Kidney epithelial cell (primary cell): Measurements from ENCODE around the gene ITGA2. TPM values are rescaled to one million over a fixed set of nuclear protein-coding genes. Genes with fewer than 3 reads are reported as not detected.

Source experiments
- DNase-seq: peaks from one replicate; pipeline ENCODE4 v3.0.0-alpha.2; 2010; ENCODE audit warnings: low read depth
- H3K27me3 ChIP-seq: 2 replicates; pipeline ENCODE4 v1.6.0; 2011; ENCODE audit warnings: low read length; ENCODE audit not compliant: control insufficient read depth, insufficient read depth
- H3K36me3 ChIP-seq: 2 replicates; pipeline ENCODE4 v1.5.1; 2011; ENCODE audit warnings: low read length; ENCODE audit not compliant: control insufficient read depth, insufficient read depth
- H3K4me3 ChIP-seq: 2 replicates; pipeline ENCODE4 v1.5.1; 2011; ENCODE audit warnings: low read depth, mild to moderate bottlenecking, control low read depth, low read length
- total RNA-seq: library from RNA; depleted of rRNA; stranded (reverse); fragments of >200 nt; gene quantifications from 2 replicates; pipeline ENCODE4 v1.2.3, GENCODE V29; 2015
- TF ChIP-seq, protein P1 (sequence below): IDR thresholded peaks from 2 replicates; pipeline ENCODE4 v1.5.1; 2011; ENCODE audit warnings: mild to moderate bottlenecking, moderate library complexity, low read length, control low read depth, inconsistent platforms; ENCODE audit not compliant: insufficient read depth, poor library complexity, severe bottlenecking

The ITGA2 gene
- total RNA-seq, 1 donor from 2014 or later, result 62.0 TPM

DNA sequence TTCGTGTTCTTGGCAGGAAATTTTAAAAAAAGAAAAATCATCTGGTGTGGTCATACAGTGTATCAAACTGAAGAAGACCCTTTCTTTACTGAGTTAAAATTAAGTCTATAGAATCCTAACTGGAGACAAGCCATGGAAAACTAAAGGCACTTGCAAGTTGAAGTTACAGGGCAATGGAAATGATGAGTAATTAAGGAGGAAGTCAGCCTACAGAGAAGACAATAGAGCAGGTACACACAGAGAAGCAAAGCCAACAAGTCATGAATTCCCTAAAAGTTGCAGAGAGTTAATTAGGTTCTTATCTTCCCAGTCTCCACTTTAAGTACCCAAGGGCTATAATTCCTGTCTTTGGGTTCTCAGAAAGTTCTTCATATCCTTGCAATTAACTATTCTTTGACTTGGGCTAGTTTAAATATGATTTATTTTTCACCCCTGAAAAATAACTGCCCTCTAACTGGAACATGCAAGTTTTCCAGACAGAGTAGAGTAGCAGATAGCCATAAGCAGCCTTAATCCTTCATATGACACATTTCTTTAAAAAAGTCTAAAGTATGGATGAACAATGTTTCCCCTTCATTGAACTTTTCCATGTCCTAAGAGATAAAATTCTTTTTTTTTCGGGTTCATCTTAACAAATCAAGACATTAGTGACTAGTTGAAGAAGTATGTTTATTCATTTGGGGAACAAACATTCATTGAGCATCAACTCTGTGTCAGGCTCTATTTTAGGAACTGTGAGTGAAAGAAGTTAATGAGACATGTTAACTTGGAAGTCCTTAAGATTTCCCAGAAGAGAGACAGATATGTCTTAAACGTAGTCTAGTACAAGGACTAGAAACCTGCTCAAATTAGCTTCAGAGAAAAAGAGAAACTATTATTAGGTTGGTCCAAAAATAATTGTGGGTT lies 5.2 kb upstream of the ITGA2 start:
- Histone ChIP-seq H3K4me3 (no peak overlapping the region), H3K27me3 (no peaks in the 10 kb centered on the region), H3K36me3 (no peaks in the 10 kb centered on the region)
- no peak for DNase-seq
- TF ChIP-seq, protein P1, sequence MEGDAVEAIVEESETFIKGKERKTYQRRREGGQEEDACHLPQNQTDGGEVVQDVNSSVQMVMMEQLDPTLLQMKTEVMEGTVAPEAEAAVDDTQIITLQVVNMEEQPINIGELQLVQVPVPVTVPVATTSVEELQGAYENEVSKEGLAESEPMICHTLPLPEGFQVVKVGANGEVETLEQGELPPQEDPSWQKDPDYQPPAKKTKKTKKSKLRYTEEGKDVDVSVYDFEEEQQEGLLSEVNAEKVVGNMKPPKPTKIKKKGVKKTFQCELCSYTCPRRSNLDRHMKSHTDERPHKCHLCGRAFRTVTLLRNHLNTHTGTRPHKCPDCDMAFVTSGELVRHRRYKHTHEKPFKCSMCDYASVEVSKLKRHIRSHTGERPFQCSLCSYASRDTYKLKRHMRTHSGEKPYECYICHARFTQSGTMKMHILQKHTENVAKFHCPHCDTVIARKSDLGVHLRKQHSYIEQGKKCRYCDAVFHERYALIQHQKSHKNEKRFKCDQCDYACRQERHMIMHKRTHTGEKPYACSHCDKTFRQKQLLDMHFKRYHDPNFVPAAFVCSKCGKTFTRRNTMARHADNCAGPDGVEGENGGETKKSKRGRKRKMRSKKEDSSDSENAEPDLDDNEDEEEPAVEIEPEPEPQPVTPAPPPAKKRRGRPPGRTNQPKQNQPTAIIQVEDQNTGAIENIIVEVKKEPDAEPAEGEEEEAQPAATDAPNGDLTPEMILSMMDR, result no peak

DNA sequence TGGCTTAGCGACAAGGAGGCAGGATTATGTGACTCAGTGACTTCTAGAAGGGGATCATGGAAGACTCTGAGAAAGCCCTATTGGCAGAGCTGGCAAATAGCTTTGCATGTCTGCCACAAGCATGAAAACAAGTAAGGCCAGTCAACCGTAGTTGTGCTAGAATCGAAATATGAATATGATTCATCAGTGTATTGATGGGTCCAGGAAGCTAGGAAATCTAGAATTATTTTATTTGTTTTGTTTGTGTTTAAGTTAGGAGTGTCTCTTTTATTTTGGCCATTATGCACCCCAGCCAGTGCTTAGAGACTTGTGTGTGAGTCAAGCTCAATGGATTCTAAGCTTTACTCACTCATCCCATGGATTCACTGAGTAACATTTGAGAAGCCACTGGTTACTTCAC lies 3.8 kb upstream of the ITGA2 start:
- no peak for DNase-seq
- Histone ChIP-seq H3K4me3 (no peak overlapping the region), H3K36me3 (no peaks in the 10 kb centered on the region), H3K27me3 (no peaks in the 10 kb centered on the region)
- TF ChIP-seq, protein P1, result no peak

DNA sequence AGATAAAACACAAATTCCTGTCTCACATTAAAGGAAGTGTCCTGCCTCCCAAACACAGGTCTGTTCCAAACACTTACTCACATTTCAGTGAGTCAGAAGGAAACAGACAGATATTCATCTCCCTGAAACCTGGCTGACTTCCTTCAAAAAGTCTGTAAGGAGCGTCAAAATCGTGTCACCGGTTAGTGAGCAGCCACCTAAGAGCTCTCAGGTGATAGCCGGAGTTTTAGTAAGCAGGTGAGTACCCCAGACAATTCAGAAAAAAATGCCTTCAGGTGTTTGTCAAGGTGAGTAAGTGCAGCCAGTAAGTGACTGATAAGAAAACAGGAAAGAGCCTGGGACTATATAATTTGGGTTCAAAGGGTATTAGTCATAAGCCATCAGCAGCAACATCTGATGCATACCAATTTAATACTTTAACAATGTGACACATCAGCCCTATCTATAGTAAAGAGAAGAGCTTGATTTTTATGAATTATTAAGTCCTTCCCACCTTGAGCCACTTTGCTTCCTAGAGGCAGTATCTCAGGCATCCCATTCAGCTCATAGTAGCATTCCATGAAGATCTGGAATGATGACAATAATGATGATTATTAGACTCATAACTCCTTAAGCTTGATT lies 1.3 kb upstream of the ITGA2 start:
- no peak overlapping the region for H3K4me3 ChIP-seq
- no peaks in the 10 kb centered on the region for H3K36me3 ChIP-seq
- TF ChIP-seq, protein P1, result no peak
- H3K27me3 ChIP-seq, result no peaks in the 10 kb centered on the region
- DNase-seq, result peak; percentile 71

DNA sequence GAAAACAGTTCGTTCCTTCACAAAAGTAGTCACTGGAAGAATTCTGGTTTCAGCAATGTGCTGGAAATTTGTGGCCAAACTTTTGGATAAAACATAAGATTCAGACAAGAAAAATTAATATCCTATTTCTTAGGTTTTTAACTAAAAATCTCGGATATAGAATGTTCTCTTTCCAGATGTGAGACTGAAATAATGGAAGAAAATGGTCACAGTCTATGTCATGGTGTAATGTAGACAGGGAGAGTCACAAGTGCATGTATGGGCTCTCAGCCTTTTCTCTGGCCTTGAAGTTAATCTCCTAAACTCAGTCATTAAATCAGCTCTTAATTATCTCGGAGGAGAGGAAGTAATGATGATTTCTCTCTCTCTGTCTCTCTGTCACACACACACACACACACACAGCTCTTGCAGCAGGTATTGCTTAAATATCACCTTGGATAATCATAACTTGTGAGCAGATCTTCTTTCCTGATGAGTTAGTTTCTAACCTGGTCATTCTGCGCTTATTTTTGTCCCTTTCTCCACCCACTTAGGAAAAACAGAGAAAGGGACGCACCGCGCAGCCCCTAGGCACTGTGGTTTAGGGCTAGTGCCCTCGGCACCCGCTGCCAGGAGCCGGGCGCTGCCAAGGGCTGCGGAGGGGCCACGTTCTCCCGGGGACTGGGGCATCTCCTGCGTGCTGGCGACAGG lies 672 bp upstream of the ITGA2 start:
- Histone ChIP-seq H3K36me3 (no peaks in the 10 kb centered on the region), H3K27me3 (no peaks in the 10 kb centered on the region), H3K4me3 (peak overlapping the region; percentile 65)
- no peak for DNase-seq
- TF ChIP-seq, protein P1, result no peak

DNA sequence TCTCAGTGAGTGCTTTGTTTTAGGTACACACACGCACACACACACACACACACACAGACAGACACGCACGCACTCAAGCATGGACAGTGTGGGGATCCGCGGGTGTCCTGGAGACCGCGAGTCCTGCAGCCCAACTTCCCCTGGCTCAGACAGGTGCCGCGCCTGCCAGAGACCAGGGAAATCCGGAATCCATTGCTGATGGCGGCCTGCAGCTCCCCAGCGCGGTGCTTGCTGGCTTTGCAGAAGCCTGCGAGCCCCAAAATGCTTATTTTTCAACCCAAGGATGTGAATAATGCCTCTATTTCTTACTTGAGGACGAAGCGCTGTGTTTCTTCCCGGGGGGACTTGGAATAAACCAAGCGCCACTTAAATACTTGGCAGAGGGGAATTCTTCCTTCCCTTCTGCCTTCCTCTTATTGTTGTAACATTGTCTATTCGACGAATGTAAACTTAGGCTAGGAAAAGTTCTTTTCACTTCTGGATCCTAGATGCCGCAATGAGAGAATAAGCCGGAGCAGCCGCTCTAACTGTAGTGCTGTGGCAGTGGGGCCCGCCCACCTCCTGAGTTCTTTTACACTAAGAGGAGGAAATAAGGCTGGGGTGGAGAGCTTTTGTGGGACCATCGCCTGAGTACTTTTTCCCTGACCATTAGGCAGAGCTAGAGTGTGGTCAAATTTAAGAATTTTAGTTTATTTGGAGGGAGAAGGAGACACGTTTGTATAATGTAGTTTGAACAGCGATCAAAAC lies 802 bp downstream of the ITGA2 start:
- TF ChIP-seq, protein P1, result peak; percentile 59
- no peaks in the 10 kb centered on the region for H3K36me3 ChIP-seq
- no peak for DNase-seq

More for the DNA sequence above, 802 bp downstream of the ITGA2 start:
- Histone ChIP-seq H3K27me3 (no peaks in the 10 kb centered on the region), H3K4me3 (peak overlapping the region; percentile 65)
